Smooth muscle cell (in vitro differentiated cells): ENCODE data around the gene SPRED1. TPM values are rescaled to one million over a fixed set of nuclear protein-coding genes. Genes with fewer than 3 reads are reported as not detected.

Experiments used
- DNase-seq: peaks from one replicate; lab custom pipeline; 2025; ENCODE audit not compliant: unreplicated experiment; lab: John Stamatoyannopoulos, UW
- H2AFZ ChIP-seq: fragments of 200-600 bp; sonication (generic); 2 replicates; pipeline ENCODE4 v1.6.0; 2016; ENCODE audit warnings: antibody characterized with exemption, low read depth, mild to moderate bottlenecking
- H3F3A ChIP-seq: fragments of 200-600 bp; sonication (generic); 2 replicates; pipeline ENCODE4 v1.6.0; 2017; ENCODE audit warnings: antibody characterized with exemption, low read depth
- H3K27ac ChIP-seq: fragments of 200-600 bp; sonication (generic); 2 replicates; pipeline ENCODE4 v1.5.1; 2016; ENCODE audit warnings: low read depth, mild to moderate bottlenecking
- H3K27me3 ChIP-seq: fragments of 200-600 bp; sonication (generic); 2 replicates; pipeline ENCODE4 v1.6.1; 2016; ENCODE audit warnings: low read depth, mild to moderate bottlenecking
- H3K36me3 ChIP-seq: fragments of 200-600 bp; sonication (generic); 2 replicates; pipeline ENCODE4 v1.5.1; 2016; ENCODE audit warnings: low read depth
- H3K4me1 ChIP-seq: fragments of 200-600 bp; sonication (generic); 2 replicates; pipeline ENCODE4 v1.5.1; 2016; ENCODE audit warnings: low read depth
- H3K4me2 ChIP-seq: fragments of 200-600 bp; sonication (generic); 2 replicates; pipeline ENCODE4 v1.6.0; 2016; ENCODE audit warnings: mild to moderate bottlenecking
- H3K4me3 ChIP-seq: fragments of 200-600 bp; sonication (generic); 2 replicates; pipeline ENCODE4 v1.5.1; 2016; ENCODE audit warnings: mild to moderate bottlenecking
- H3K79me2 ChIP-seq: fragments of 200-600 bp; sonication (generic); 2 replicates; pipeline ENCODE4 v1.6.0; 2016; ENCODE audit warnings: low read depth, mild to moderate bottlenecking
- H3K9ac ChIP-seq: fragments of 200-600 bp; sonication (generic); 2 replicates; pipeline ENCODE4 v1.6.0; 2016; ENCODE audit warnings: low read depth
- H3K9me3 ChIP-seq: fragments of 200-600 bp; sonication (generic); replicated peaks from 2 replicates; pipeline ENCODE4 v1.5.1; 2016; ENCODE audit warnings: low read depth
- H4K20me1 ChIP-seq: fragments of 200-600 bp; sonication (generic); 2 replicates; pipeline ENCODE4 v1.6.0; 2016; ENCODE audit warnings: low read depth
- CTCF ChIP-seq: fragments of 200-600 bp; sonication (generic); IDR thresholded peaks from 2 replicates; pipeline ENCODE4 v1.5.1; 2017; ENCODE audit warnings: borderline replicate concordance, mild to moderate bottlenecking, antibody characterized with exemption; ENCODE audit not compliant: insufficient read depth, poor library complexity, severe bottlenecking
- WGBS: methylation state at CpG from one replicate; pipeline ENCODE4 v1.1.7; 2016; ENCODE audit warnings: low lambda C conversion rate; 5-methylcytosine and 5-hydroxymethylcytosine counted together
- polyA plus RNA-seq: library from polyadenylated mRNA; unstranded; fragments of >200 nt; fragmentation: Nextera tagmentation; extraction: Ambion mirVana; gene quantifications from 2 replicates; pipeline ENCODE4 v1.2.1, GENCODE V29; 2016
- total RNA-seq: library from RNA; depleted of rRNA; stranded (reverse); fragments of >200 nt; gene quantifications from 2 replicates; pipeline ENCODE4 v1.2.3, GENCODE V29; 2014

SPRED1 gene
- total and polyA plus RNA-seq, 2 experiments from 2014 or later, result 22.2 to 53.0 TPM

- no peak overlapping the region for H3K4me3 ChIP-seq
- no peaks in the 10 kb centered on the region for H3K9me3 ChIP-seq
- 67% methylated on average over 2 of the region's 2 CpGs for WGBS
- peaks cover 10% of the 10 kb centered on the region for H3K4me1 ChIP-seq
- peak overlapping the region; percentile 19 for H3K4me2 ChIP-seq
- TF ChIP-seq CTCF, result no peak
- no peak for DNase-seq
- no peaks in the 10 kb centered on the region for H3K36me3 ChIP-seq
- peak overlapping the region; percentile 81 for H3K27ac ChIP-seq
- no peaks in the 10 kb centered on the region for H4K20me1 ChIP-seq
- H2AFZ ChIP-seq, result no peak overlapping the region
- no peak overlapping the region for H3K9ac ChIP-seq
- no peaks in the 10 kb centered on the region for H3K27me3 ChIP-seq
- no peaks in the 10 kb centered on the region for H3K79me2 ChIP-seq
- H3F3A ChIP-seq, result no peaks in the 10 kb centered on the region
Measured at GRCh38 chr15:38398134-38398533, 145.5 kb downstream of the SPRED1 start.

DNA sequence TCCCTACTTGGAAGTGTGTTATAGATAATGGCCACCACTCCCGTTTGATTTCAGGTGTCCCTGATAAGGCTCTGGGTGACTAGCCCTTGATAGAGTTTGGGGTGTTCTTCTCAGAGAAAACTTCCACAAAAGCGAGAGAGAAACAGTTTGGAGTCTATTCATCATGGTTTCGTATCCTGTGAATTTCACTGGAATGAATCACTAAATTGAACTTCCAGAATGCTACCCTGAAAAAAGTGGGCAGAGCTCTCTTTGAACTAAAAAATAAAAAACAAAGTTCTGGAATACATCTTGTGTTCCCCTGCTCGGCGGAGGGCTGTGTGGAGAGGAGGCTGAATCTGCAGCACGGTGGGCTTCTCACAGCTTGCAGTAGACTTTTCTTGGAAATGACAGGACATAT lies 148.5 kb downstream of the SPRED1 start:
- H3K4me1 ChIP-seq, result peaks cover 10% of the 10 kb centered on the region
- no peak for DNase-seq
- H3K79me2 ChIP-seq, result no peaks in the 10 kb centered on the region
- no peaks in the 10 kb centered on the region for H3K27me3 ChIP-seq
- peak overlapping the region; percentile 48 for H3K27ac ChIP-seq
- no peaks in the 10 kb centered on the region for H3K9me3 ChIP-seq
- no peaks in the 10 kb centered on the region for H4K20me1 ChIP-seq
- WGBS, result 70% methylated on average over 6 of the region's 6 CpGs
- no peak overlapping the region for H3K9ac ChIP-seq
- peak overlapping the region; percentile 2 for H2AFZ ChIP-seq
- no peak overlapping the region for H3K4me3 ChIP-seq
- no peak overlapping the region for H3K4me2 ChIP-seq
- no peak for TF ChIP-seq CTCF
- H3F3A ChIP-seq, result no peaks in the 10 kb centered on the region
- no peaks in the 10 kb centered on the region for H3K36me3 ChIP-seq

- TF ChIP-seq CTCF, result no peak
- no peaks in the 10 kb centered on the region for H3K79me2 ChIP-seq
- no peak overlapping the region for H3K4me3 ChIP-seq
- H3K9me3 ChIP-seq, result no peaks in the 10 kb centered on the region
- H3K27ac ChIP-seq, result peak overlapping the region; percentile 48
- no peak overlapping the region for H3K4me2 ChIP-seq
- H3K9ac ChIP-seq, result no peak overlapping the region
- DNase-seq, result no peak
- 71% methylated on average over 5 of the region's 5 CpGs for WGBS
- H3K4me1 ChIP-seq, result peaks cover 10% of the 10 kb centered on the region
- no peaks in the 10 kb centered on the region for H3F3A ChIP-seq
- H3K27me3 ChIP-seq, result no peaks in the 10 kb centered on the region
- H3K36me3 ChIP-seq, result no peaks in the 10 kb centered on the region
- peak overlapping the region; percentile 2 for H2AFZ ChIP-seq
- H4K20me1 ChIP-seq, result no peaks in the 10 kb centered on the region
Measured at GRCh38 chr15:38401701-38402100, 149.1 kb downstream of the SPRED1 start.

GRCh38 chr15:38406436-38406835 lies 153.8 kb downstream of the SPRED1 start:
- no peak overlapping the region for H3K27ac ChIP-seq
- no peaks in the 10 kb centered on the region for H3K4me1 ChIP-seq
- H3K27me3 ChIP-seq, result no peaks in the 10 kb centered on the region
- H3K36me3 ChIP-seq, result no peaks in the 10 kb centered on the region
- H3K9me3 ChIP-seq, result no peaks in the 10 kb centered on the region
- no peaks in the 10 kb centered on the region for H4K20me1 ChIP-seq
- H3K4me2 ChIP-seq, result no peak overlapping the region
- DNase-seq, result no peak
- 86% methylated on average over 7 of the region's 7 CpGs for WGBS
- no peak for TF ChIP-seq CTCF
- no peak overlapping the region for H3K9ac ChIP-seq
- H3K79me2 ChIP-seq, result no peaks in the 10 kb centered on the region
- no peak overlapping the region for H2AFZ ChIP-seq
- no peaks in the 10 kb centered on the region for H3F3A ChIP-seq
- H3K4me3 ChIP-seq, result no peak overlapping the region

Other genes with a start within 250 kb of the SPRED1 start
- 5.1 and 6.5 TPM in 2 replicates for gene FAM98B, start 201.3 kb downstream of the SPRED1 start, total RNA-seq
- gene FAM98B, start 201.3 kb downstream of the SPRED1 start, polyA plus RNA-seq, result 1.4 and 2.6 TPM in 2 replicates